ENCODE results near the gene SUV39H1.

DNA sequence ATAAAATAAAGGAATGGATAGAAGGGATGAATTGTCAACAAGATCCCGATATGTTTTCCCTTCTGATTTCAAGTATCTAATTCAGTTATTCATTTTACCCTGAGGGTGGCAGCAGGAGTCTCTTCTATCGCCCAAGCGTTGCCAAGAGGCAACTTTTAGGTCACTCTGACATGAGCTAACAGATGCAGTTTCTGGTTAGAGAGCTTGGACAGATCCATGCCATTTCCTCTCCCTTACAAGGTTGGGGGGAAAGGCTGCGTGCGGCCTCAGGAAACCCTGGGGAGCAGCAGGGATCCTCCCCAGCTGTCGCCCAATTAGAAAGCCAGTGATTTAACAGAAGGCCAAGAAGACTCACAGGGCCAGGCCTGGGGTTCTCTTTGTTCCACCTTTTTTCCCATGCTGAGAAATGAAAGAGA is 48.2 kb upstream of the SUV39H1 start:
- TF ChIP-seq POLR2A (IDR thresholded peaks at IDR 0.05) (no peak), CTCF (IDR thresholded peaks at IDR 0.05) (no peak)
